HG02571 (cell line): Measurements from ENCODE around the gene MYO3B.
"Not testable (repeated sequence)": the region's sequence is repeated elsewhere in the genome, so short reads cannot be mapped to it uniquely, and the experiment has no call there.

Experiments
- ATAC-seq: cut with Tn5 transposase; IDR thresholded peaks from one replicate; pipeline ENCODE4 v1.9.1; 2021; ENCODE audit warnings: mild to moderate bottlenecking, moderate library complexity; ENCODE audit not compliant: unreplicated experiment

The MYO3B gene

DNA sequence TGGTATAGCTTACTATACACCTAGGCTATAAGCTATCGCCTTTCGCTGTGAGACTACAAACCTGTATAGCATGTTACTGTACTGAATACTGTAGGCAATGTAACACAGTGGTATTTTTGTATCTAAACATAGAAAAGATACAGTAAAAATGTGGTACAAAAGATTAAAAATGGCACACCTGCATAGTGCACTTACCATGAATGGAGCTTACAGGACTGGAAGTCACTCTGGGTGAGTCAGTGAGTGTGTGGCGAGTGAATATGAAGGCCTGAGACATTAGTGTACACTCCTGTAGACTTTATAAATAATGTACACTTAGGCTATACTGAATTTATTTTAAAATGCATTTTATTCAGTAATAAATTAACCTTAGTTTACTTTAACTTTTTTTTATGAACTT lies 279.0 kb downstream of the MYO3B start:
- no peak for ATAC-seq

DNA sequence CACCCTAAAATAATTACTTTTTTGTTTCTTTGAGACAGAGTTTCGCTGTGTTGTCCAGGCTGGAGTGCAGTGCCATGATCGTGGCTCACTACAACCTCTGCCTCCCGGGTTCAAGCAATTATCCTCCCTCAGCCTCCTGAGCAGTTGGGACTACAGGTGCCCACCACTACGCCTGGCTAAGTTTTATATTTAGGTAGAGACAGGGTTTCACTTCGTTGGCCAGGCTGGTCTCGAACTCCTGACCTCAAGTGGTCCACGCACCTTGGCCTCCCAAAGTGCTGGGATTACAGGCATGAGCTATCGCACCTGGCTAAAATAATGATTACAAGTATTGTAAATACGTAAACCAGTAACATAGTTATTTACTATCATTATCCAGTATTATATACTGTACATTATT lies 279.8 kb downstream of the MYO3B start:
- ATAC-seq, result no peak

DNA sequence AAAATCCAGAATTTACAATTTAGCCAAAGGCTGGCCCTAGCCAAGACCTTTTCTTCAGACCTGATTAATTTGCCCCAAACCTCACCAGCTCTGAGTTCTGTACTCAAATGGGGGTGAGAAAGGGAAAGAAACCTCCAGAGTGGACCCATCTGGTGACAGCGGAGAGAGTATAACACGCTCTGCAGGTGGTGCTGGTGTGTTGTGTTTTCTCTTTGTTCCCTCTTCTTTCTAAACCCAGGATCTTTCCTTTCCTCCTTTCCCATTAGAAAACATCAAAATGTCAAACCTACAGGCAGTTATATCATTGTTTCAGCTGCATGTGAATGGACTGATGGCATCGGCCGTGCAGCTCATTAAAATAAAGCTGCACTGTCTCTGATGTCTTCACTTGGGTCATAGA lies 283.9 kb downstream of the MYO3B start:
- no peak for ATAC-seq

DNA sequence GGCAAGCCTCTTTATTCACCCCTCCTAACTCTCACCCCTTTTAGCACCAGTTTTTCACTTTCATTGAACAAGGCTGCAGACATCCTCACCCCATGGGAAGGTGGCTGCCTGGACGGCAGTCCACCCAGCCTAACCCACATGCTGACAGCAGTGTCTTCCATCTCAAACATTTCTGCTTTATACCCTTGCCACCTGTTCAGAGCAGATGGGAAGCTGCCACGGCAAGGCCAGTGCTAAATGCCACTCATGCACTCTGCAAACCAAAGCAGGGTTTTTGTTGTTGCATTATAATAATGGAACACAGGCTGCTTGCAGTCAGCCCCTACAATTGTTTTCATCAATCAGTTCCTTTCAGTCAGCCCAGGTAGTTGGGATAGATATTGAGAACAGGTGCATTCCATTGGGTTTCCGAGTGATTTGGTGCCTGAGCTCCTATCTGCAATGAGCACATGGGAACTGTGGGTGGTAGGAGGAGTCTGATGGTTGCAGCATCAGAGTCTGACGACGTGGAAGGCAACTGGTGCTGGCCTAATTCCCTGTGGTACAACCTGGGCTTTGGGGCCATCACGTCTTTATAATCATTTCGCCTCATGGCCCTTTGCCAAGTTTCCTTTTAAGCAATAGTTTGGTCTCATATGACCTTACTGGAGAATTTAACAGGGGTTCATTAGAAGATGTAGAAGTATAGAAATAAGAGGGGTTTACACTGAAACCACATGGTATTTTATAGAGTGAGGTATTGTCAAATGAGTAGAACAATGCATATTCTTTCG lies 284.7 kb downstream of the MYO3B start:
- ATAC-seq, result no peak

DNA sequence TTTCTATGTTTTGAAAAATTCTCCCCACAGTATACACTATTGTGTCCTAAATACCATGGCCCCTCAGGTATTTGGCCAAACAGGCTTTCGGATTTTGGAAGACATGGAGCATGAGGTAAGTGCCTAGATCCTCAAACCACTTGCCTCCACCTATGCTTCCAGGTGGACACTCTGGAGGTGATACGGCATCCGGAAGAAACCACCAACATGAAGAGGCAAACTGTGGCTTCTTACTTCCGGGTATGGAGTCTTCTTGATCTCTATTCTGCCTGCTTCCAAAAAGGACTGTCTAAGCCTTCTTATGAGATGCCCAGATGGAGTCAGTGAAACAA lies 285.2 kb downstream of the MYO3B start:
- ATAC-seq, result no peak

DNA sequence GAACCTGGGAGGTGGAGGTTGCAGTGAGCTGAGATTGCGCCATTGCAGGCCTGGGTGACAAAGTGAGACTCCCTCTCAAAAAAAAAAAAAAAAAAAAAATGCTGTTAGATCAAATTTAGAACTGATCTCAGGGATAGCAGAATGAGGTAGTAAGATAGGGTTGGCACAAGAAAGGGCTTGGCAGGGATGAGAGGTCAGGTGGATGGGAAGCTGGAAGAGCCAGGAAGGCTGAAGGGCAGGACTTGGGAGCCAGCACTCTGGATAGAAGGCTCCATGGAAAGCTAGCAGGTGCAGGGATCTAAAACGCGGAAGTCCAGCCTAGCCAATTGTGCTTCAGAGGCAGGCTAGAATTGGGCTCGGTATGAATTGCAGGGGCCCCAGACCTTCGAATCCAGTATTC lies 286.3 kb downstream of the MYO3B start:
- no peak for ATAC-seq

DNA sequence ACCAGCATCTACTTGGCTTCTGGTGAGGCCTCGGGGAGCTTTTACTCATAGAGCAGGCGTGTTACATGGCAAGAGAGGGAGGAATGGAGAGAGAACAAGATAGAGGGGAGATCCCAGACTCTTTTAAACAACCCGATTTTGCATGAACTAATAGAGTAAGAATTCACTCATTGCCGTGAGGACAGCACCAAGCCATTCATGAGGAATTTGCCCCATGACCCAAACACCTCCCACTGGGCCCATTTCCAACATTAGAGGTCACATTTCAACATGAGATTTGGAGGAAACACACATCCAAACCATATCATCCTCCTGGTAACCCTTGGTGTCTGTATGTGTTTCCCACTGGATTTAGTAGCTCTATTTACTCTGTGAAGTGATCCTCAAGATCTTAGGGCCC lies 287.3 kb downstream of the MYO3B start:
- ATAC-seq, result no peak

DNA sequence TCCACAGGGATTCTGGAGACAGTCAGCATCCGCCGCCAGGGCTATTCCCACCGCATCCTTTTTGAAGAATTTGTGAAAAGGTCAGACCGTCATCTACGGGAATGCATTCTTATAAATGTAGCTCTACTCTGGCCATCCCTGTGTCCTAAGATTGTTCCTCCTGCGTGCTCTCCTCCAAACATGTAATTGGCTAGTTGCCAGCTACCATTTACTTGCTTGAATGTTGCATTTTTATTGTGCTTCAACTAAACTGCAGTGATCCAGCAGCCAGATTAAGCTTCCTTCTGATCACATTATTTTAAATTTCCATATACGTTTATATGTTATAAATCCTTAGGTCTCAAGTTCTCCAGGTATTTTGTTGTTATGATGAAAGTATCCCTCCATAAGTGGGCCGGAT lies 288.7 kb downstream of the MYO3B start:
- no peak for ATAC-seq

DNA sequence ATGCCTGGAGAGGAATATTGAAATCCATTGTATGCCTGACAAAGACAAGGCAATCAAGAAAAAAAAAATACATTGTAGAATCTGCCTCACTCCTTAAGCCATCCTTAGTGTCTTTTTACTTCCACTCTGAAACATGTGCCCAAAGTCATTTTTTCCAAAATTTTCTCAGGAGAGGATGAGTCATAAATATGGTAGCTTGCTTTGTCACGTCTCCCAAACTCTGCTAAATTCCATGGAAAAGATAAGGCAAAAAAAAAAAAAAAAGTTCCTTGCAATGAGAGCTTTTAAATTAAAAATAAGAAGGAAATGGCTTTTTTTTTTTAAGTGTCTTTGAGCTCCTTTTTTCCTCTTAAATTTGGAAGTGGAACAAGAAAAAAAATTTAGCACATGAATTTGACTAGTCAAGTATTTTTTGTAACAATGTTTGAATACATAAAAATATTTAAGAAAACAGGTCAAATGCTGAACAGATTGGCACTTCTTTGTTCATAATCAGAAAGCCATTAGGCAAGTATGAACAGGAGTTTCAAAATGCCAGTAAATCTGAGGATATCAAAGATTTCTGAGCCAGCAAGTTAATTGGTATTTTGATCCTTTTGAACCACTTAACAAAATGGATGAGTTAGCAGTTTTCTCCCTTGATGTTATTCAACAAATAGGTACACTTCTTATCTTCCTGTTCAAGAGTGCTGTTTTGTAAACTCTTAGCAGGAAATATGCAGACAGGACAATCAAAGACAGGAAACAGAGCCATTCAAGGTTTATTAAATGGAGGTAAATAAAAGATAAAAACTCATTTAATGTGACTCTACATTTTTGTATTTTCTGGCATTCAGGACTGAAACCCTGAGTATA lies 289.8 kb downstream of the MYO3B start:
- ATAC-seq, result no peak

DNA sequence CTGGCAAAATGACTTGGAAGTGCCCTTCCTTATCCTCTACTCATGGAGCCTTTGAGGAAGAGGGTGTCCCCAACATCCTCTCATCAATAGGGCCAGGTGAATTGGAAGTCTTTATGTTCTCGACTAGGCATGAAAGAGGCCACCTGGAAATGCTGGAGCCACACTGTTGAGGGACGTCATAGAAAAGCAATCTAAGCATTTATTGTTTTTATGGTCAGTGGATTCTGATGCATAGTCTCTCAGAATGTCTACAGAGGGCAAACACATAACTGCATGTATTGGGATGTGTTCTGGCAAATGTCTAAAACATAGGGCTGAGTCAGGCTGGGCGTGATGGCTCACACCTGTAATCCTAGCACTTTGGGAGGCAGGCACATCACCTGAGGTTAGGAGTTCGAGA lies 290.6 kb downstream of the MYO3B start:
- ATAC-seq, result no peak

DNA sequence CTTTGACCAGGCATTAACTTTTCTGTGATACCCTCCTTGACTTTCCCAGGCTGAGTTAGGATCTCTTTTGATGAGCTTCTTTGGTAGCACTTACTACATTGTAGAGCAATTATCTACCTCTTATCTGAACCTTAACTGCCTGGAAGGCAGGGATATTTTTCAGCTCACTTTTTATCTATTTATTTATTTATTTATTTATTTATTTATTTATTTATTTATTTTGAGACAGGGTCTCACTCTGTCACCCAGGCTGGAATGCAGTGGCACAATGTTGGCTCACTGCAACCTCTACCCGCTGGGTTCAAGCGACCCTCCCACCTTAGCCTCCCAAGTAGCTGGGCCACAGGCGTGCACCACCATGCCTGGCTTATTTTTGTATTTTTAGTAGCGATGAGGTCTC lies 294.6 kb downstream of the MYO3B start:
- not testable (repeated sequence) for ATAC-seq

DNA sequence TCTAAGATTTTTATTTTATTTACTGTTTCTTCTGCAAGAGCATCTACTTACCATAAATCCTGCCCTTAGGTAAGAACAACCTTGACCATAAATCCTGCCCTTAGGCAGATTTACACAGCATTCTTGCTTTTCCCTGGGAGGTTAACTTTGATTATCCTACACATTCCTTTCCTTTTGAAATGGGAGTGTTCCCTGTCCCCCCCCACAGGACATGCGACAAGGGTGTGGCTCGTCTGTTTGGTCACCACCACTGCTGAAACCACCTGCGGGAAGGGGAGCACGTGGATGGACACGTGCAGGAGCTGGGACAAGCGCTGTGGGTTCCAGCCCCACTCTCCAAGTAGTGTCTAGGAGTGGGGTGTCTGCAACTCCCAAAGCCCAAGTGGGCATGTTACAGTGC lies 297.9 kb downstream of the MYO3B start:
- ATAC-seq, result no peak

DNA sequence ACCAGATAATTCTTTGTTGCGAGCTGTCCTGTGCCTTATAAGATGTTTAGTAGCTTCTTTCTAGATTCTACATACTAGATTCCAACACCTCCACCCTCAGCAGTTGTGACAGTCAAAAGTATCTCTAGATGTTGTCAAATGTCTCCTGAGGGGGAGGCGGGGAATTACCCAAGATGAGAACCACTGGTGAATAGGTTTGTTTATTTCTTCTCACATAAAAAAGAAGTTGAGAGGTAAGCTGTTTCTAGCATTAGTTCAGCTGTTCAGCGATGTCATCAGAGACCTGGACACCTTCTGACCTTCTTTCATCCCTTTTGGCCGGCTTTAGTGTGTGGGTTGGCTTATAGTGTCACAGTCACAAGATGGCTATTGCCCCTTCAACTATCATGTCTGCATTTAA lies 299.7 kb downstream of the MYO3B start:
- ATAC-seq, result no peak

DNA sequence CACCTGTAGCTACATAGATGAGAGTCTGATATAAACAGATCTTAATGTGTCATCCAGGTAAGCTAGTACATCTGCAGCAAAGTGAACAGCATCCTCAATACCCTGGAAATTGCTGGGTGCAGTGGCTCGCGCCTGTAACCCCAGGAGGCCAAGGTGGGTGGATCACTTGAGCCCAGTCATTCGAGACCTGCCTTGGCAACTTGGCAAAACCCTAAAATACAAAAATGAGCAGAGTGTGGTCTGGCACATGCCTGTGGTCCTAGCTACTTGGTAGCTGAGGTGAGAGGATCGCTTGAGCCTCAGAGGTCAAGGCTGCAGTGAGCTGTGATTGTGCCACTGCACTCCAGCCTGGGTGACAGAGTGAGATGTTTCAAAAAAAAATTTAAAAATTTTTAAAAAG lies 303.3 kb downstream of the MYO3B start:
- no peak for ATAC-seq

DNA sequence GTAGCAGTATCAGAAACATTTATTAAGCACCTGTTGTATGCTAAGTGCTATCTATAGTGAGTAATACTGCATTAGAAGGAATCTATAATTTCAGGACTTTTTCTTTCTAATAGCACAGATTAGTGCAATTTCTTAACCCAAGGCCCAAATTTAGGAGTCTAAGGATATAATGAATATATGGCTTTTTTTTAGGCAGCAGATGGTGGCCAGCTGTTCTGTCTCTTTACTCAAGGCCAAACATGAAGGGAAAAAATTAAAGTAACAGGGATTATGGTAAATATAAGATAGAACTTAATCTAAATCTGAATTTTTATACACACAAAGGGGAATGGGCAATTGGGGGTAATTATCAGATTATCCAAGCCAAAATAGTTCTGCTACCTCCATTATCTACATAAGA lies 306.6 kb downstream of the MYO3B start:
- ATAC-seq, result no peak

DNA sequence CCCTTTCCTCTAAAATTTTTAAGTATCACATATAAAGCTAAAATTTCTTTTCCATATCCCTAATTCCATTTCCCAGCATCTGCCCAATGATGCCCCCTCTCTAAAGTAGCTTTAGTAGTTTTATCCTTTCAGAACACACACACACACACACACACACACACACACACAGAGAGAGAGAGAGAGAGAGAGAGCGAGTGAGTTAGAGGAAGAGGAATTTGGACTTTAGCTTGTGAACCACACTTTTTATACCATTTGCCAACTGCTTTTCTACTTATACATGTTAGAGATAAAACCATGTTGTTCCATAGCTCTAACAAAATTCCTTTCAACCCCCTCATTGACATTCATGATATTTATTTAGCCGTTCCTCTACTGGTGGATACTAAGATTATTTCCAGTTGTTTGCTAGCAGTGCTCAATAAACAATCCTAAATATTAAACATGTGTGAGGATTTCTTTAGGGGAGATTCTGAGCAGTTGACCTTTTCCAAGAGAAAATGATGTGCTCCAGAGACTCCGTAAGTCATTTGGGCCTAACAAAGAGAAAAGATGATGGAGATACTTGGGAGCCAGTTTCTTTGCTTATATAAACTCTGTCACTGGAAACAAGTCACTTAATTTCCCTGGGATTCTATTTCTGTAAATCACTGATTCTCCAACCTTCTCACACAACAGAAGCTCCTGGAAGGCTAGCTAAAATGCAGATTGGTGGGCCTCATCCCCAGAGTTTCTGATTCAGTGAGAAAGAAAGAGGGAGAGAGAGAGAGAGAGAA lies 307.5 kb downstream of the MYO3B start:
- no peak for ATAC-seq

DNA sequence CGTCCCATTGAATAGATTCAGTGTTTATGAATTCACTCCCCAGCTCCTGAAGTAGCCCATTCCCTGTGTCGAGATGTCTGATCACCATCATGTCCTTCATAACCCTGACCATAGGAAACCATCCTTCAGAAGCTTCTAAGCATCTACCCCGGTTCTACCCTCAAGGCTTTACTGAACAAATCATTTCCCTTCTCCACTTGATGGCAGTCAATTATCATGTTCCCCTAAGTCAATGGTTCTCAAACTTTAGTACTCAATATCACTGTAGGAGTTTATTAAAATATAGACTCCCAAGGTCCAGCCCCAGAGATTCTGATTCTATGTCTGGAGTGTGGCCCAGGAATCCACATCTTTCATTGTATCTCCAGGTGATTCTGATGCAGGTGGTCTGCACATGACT lies 308.8 kb downstream of the MYO3B start:
- no peak for ATAC-seq

DNA sequence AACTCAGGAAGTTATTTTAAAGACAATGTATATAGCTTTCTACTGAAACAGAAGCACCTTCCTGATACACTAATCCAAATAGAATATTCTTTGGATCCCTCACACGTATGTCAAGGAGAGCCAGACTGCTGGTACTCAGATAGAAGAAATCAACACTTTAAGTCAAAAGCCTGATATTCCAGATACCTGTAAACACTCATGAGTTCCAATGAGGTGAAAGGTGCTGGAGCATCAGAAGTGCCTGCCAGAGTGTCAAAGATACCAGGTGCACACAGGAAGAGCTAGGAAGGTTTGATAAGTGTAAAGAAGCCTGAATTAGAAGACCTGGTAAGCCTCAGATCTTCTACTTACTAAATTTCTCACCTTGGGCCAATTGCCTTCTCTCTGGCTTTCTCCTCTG lies 310.9 kb downstream of the MYO3B start:
- no peak for ATAC-seq

DNA sequence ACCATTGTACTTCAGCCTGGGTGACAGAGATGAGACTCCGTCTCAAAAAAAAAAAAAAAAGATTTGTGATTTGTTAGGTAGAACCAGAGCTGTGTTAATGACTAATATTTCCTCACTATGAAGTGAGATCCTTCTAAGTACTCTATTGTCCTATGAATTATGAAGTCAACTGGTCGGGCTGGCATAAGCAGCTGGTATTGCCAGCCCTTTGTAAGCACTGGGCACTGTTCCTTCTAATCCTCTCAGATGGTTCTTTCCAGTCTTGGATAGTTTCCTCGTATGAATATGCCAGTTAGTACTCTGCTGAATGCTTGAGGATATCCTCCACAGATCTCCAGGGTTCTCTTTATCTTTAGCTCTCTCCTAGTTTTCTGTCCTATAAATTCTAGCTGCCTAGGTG lies 314.1 kb downstream of the MYO3B start:
- ATAC-seq, result no peak

DNA sequence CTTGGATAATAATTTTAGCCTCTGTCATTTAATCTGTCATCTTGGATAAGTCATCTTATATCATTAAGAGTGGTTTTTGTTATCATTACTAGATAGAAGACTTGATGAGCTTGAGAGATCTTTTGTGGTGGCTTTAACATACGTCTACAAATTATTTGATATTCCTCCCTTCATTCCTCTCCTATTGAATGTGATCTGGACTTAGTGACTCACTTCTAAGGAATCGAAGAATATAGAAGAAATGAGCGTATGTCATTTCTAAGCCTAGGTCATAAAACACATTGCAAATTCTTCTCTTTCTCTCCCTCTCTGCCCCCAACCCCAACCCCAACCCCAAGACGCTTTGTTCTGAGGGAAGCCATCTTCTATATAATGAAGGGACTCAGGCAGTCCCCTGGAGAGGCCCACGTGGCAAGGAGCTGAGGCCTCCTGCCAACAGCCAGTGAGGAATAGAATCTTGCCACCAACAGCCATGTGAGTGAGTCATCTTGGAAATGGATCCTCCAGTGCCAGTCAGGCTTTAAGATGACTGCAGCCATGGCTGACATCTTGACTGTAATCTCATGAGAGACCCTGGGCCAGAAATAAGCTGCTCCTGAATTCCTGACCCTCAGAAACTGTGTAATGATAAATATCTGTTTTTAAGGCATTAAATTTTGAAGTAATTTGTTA lies 315.6 kb downstream of the MYO3B start:
- ATAC-seq, result no peak

DNA sequence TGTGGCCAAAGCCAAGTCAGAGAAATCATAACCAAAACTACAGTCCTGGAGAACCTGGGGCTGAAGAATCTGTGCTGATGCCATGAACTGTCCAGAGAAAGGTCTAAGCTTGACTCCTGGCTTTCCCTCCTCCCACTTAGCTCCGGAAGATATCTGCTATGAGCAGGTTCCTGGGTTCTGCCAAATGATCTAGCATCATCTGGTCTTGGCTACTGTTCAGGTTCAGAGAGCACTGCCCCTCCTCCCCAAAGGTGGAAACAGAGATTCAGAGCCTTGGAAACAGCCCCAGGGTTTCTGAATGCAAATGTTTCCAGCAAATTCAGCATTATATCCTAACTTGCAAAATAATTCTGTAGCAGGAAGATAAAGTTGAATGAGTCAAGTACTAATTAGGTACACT lies 317.9 kb downstream of the MYO3B start:
- ATAC-seq, result no peak
